ENCODE data around the gene SMS. TPM values are rescaled to one million over a fixed set of nuclear protein-coding genes. Genes with fewer than 3 reads are reported as not detected.
A peak's percentile ranks its signal among the peaks of the same experiment; 100 is the strongest.

Gene SMS
- total and polyA plus RNA-seq, 2 donors (not counting 1 experiment from before 2014, with no cell fraction given): 7.0 to 30.5 TPM

GRCh38 chrX:21939906-21940305, 603 bp upstream of the SMS start:
- Histone ChIP-seq H3K36me3 (replicated peaks in 1 of 2; ENCODE audit: control extremely low read depth in 1 of 2, control insufficient read depth in 1 of 2, extremely low read depth in 1 of 2, insufficient read depth in 2 of 2, low read length in 1 of 2) (no peaks in the 10 kb centered on the region), H4K20me1 (ENCODE audit: control insufficient read depth, insufficient read depth, low read length, poor library complexity, severe bottlenecking) (no peaks in the 10 kb centered on the region), H3K4me2 (replicated peaks; ENCODE audit: low read depth, low read length, poor library complexity, severe bottlenecking) (peak overlapping the region; percentile 73), H3K27ac (ENCODE audit: low read length in 2 of 2) (peak overlapping the region; percentile 27 to 54), H3K79me2 (ENCODE audit: control insufficient read depth, insufficient read depth, low read length) (peaks cover 20% of the 10 kb centered on the region), H3K9ac (ENCODE audit: low read length) (peak overlapping the region; percentile 52), H3K9me3 (ENCODE audit: control extremely low read depth in 1 of 3, control insufficient read depth in 2 of 3, insufficient read depth in 1 of 3, low read length in 2 of 3) (no peaks in the 10 kb centered on the region), H3K4me1 (ENCODE audit: control insufficient read depth in 2 of 2, insufficient read depth in 2 of 2, low read length in 2 of 2) (peaks cover 6 to 23% of the 10 kb centered on the region in 2 donors), H3K4me3 (ENCODE audit: control extremely low read depth in 1 of 5, extremely low read depth in 1 of 5, insufficient read depth in 1 of 5, low read depth in 2 of 5, low read length in 4 of 5) (peak overlapping the region in 4 of 5 experiments; percentile 28 to 66 (median 50)), H2AFZ (ENCODE audit: insufficient read depth, low read depth, low read length, poor library complexity, severe bottlenecking) (peak overlapping the region; percentile 78), H3K27me3 (replicated peaks in 1 of 4; ENCODE audit: control extremely low read depth in 1 of 4, control insufficient read depth in 3 of 4, insufficient read depth in 4 of 4, low read length in 3 of 4) (no peaks in the 10 kb centered on the region)
- intact Hi-C loops (cut with micrococcal nuclease): loop anchor here (2.0 kb wide), 1 partner anchor 101 kb away; the partner anchor contains the start of gene MBTPS2
- ATAC-seq (ENCODE audit: low read depth): no peak
- CTCF ChIA-PET: no interaction called here
- DNase-seq: no peak
- POLR2A ChIA-PET: no interaction called here
- no peak for TF ChIP-seq EZH2 (IDR thresholded peaks at IDR 0.05; ENCODE audit: borderline replicate concordance, insufficient read depth, low read depth, low read length, poor library complexity, severe bottlenecking)
- no peak for TF ChIP-seq CTCF (IDR thresholded peaks at IDR 0.05)
- Mint-ChIP-seq H3K9me3 (ENCODE audit: insufficient read depth) (no peaks in the 10 kb centered on the region), H3K27ac (peak overlapping the region; percentile 88), H3K27me3 (no peaks in the 10 kb centered on the region), H3K4me3 (peak overlapping the region; percentile 85), H3K4me1 (peaks cover 28% of the 10 kb centered on the region)
- no CpG with 5 or more reads among the region's 10 CpGs for WGBS (ENCODE audit: insufficient coverage)

GRCh38 chrX:21943460-21944135, 3.1 kb downstream of the SMS start:
- H4K20me1 ChIP-seq (ENCODE audit: control insufficient read depth, insufficient read depth, low read length, poor library complexity, severe bottlenecking): no peaks in the 10 kb centered on the region
- peaks cover 50% of the 10 kb centered on the region for H3K79me2 ChIP-seq (ENCODE audit: control insufficient read depth, insufficient read depth, low read length)
- no peak overlapping the region for H3K4me2 ChIP-seq (replicated peaks; ENCODE audit: low read depth, low read length, poor library complexity, severe bottlenecking)
- no peaks in the 10 kb centered on the region for H3K27me3 ChIP-seq (replicated peaks in 1 of 4; ENCODE audit: control extremely low read depth in 1 of 4, control insufficient read depth in 3 of 4, insufficient read depth in 4 of 4, low read length in 3 of 4)
- no peaks in the 10 kb centered on the region for H3K36me3 ChIP-seq (replicated peaks in 1 of 2; ENCODE audit: control extremely low read depth in 1 of 2, control insufficient read depth in 1 of 2, extremely low read depth in 1 of 2, insufficient read depth in 2 of 2, low read length in 1 of 2)
- peak overlapping the region; percentile 38 for H3K27ac Mint-ChIP-seq
- ChIA-PET POLR2A (interaction anchor here (0.7 kb wide), 1 partner anchor 509 kb away, joined by 6 read pairs; no protein-coding TSS in a partner anchor), CTCF (no interaction called here)
- 80% methylated on average over 1 of the region's 11 CpGs for WGBS (ENCODE audit: insufficient coverage)
- H3K27ac ChIP-seq (ENCODE audit: low read length in 2 of 2): no peak overlapping the region
- H3K9ac ChIP-seq (ENCODE audit: low read length): no peak overlapping the region
- H3K9me3 Mint-ChIP-seq (ENCODE audit: insufficient read depth): no peaks in the 10 kb centered on the region
- H2AFZ ChIP-seq (ENCODE audit: insufficient read depth, low read depth, low read length, poor library complexity, severe bottlenecking): no peak overlapping the region
- no peak overlapping the region for H3K4me3 ChIP-seq (ENCODE audit: control extremely low read depth in 1 of 5, extremely low read depth in 1 of 5, insufficient read depth in 1 of 5, low read depth in 2 of 5, low read length in 4 of 5)
- ATAC-seq (ENCODE audit: low read depth) (no peak), DNase-seq (no peak)
- no peaks in the 10 kb centered on the region for H3K9me3 ChIP-seq (ENCODE audit: control extremely low read depth in 1 of 3, control insufficient read depth in 2 of 3, insufficient read depth in 1 of 3, low read length in 2 of 3)
- H3K4me1 Mint-ChIP-seq: peaks cover 36% of the 10 kb centered on the region
- peaks cover 6 to 23% of the 10 kb centered on the region in 2 donors for H3K4me1 ChIP-seq (ENCODE audit: control insufficient read depth in 2 of 2, insufficient read depth in 2 of 2, low read length in 2 of 2)
- no peaks in the 10 kb centered on the region for H3K27me3 Mint-ChIP-seq
- H3K4me3 Mint-ChIP-seq: peak overlapping the region; percentile 66
- intact Hi-C loops (cut with micrococcal nuclease): no loop called here
- no peak for TF ChIP-seq CTCF (IDR thresholded peaks at IDR 0.05)
- no peak for TF ChIP-seq EZH2 (IDR thresholded peaks at IDR 0.05; ENCODE audit: borderline replicate concordance, insufficient read depth, low read depth, low read length, poor library complexity, severe bottlenecking)

Measured in B cell (primary cell).